Skeletal muscle satellite cell (primary cell): ENCODE results near the gene CCL16.
A peak's percentile ranks its signal among the peaks of the same experiment; 100 is the strongest.

Experiments
- H3K27me3 ChIP-seq: 2 replicates; pipeline ENCODE4 v1.7.0; 2013; ENCODE audit warnings: low read length; ENCODE audit not compliant: control insufficient read depth, insufficient read depth
- H3K36me3 ChIP-seq: 2 replicates; pipeline ENCODE4 v1.7.0; 2013; ENCODE audit warnings: mild to moderate bottlenecking, control low read depth, low read length; ENCODE audit not compliant: insufficient read depth
- H3K4me1 ChIP-seq: 2 replicates; pipeline ENCODE4 v1.7.0; 2013; ENCODE audit warnings: low read length; ENCODE audit not compliant: control insufficient read depth, insufficient read depth
- H3K4me2 ChIP-seq: 2 replicates; pipeline ENCODE4 v1.7.0; 2013; ENCODE audit warnings: mild to moderate bottlenecking, low read length
- H3K4me3 ChIP-seq: 2 replicates; pipeline ENCODE4 v1.7.0; 2013; ENCODE audit warnings: low read length
- H3K9ac ChIP-seq: 2 replicates; pipeline ENCODE4 v1.7.0; 2013; ENCODE audit warnings: mild to moderate bottlenecking, low read depth, low read length, moderate library complexity
- H3K9me3 ChIP-seq: replicated peaks from 2 replicates; pipeline ENCODE4 v1.7.0; 2013; ENCODE audit warnings: mild to moderate bottlenecking, control low read depth, low read length

The CCL16 gene

GRCh38 chr17:35932586-35932985 is 48.7 kb downstream of the CCL16 start:
- Histone ChIP-seq H3K36me3 (no peaks in the 10 kb centered on the region), H3K9me3 (no peaks in the 10 kb centered on the region), H3K27me3 (peaks cover 14% of the 10 kb centered on the region), H3K4me3 (no peak overlapping the region), H3K9ac (no peak overlapping the region), H3K4me1 (peaks cover 14% of the 10 kb centered on the region), H3K4me2 (no peak overlapping the region)

- H3K9me3 ChIP-seq = no peaks in the 10 kb centered on the region
- H3K27me3 ChIP-seq = peaks cover 10% of the 10 kb centered on the region
- H3K4me2 ChIP-seq = no peak overlapping the region
- H3K9ac ChIP-seq = no peak overlapping the region
- peaks cover 14% of the 10 kb centered on the region for H3K4me1 ChIP-seq
- H3K36me3 ChIP-seq = no peaks in the 10 kb centered on the region
- no peak overlapping the region for H3K4me3 ChIP-seq
Measured at GRCh38 chr17:35931794-35932425, 49.4 kb downstream of the CCL16 start.

- Histone ChIP-seq H3K9me3 (no peaks in the 10 kb centered on the region), H3K36me3 (no peaks in the 10 kb centered on the region), H3K27me3 (peaks cover 10% of the 10 kb centered on the region), H3K9ac (no peak within 1 kb of the TSS), H3K4me1 (peaks cover 14% of the 10 kb centered on the region), H3K4me3 (peak within 1 kb of the TSS; percentile 68), H3K4me2 (peak within 1 kb of the TSS; percentile 84)
Measured at GRCh38 chr17:35930211-35931065, 50.9 kb downstream of the CCL16 start, which contains the start of gene RDM1. TSS of gene RDM1 (minus strand) at chr17:35930773. CDS start at chr17:35930727, 46 bp downstream.

- H3K27me3 ChIP-seq = peaks cover 4% of the 10 kb centered on the region
- H3K9ac ChIP-seq = no peak overlapping the region
- no peak overlapping the region for H3K4me3 ChIP-seq
- peaks cover 14% of the 10 kb centered on the region for H3K4me1 ChIP-seq
- H3K4me2 ChIP-seq = no peak overlapping the region
- no peaks in the 10 kb centered on the region for H3K36me3 ChIP-seq
- H3K9me3 ChIP-seq = no peaks in the 10 kb centered on the region
Measured at GRCh38 chr17:35927714-35928113, 53.6 kb downstream of the CCL16 start.
